Stimulated activated CD4-positive, alpha-beta T cell treated with anti-CD3 and anti-CD28 coated beads, Interleukin-15, amount 100 ng/mL, for 48 hours (primary cell): ENCODE measurements around the gene TEC.
"Not testable (repeated sequence)": the region's sequence is repeated elsewhere in the genome, so short reads cannot be mapped to it uniquely, and the experiment has no call there.

Source experiments
- DNase-seq, 2 donors: peaks; one replicate each; pipeline ENCODE4 v3.0.0-alpha.2; 2020; ENCODE audit warnings: low read depth in 2 of 2

TEC gene

GRCh38 chr4:48195853-48196252 is 73.8 kb downstream of the TEC start:
- DNase-seq = no peak

GRCh38 chr4:48195374-48195773 is 74.3 kb downstream of the TEC start:
- no peak for DNase-seq

- no peak for DNase-seq
Observed at GRCh38 chr4:48194971-48195370, 74.7 kb downstream of the TEC start.

GRCh38 chr4:48193921-48194468 is 75.6 kb downstream of the TEC start:
- DNase-seq = no peak

- DNase-seq = no peak
Observed at GRCh38 chr4:48193096-48193836, 76.4 kb downstream of the TEC start.

GRCh38 chr4:48191758-48192157 is 77.9 kb downstream of the TEC start:
- no peak for DNase-seq

GRCh38 chr4:48190839-48191238 is 78.8 kb downstream of the TEC start:
- no peak for DNase-seq

GRCh38 chr4:48189731-48190130 is 79.9 kb downstream of the TEC start:
- DNase-seq = no peak

- no peak for DNase-seq
Observed at GRCh38 chr4:48188390-48188789, 81.2 kb downstream of the TEC start.

- DNase-seq = no peak
Observed at GRCh38 chr4:48187813-48188212, 81.8 kb downstream of the TEC start.

- not testable (repeated sequence) for DNase-seq
Observed at GRCh38 chr4:48187066-48187465, 82.6 kb downstream of the TEC start.

GRCh38 chr4:48186394-48186793 is 83.2 kb downstream of the TEC start:
- not testable (repeated sequence) for DNase-seq

- no peak for DNase-seq
Observed at GRCh38 chr4:48184882-48185281, 84.8 kb downstream of the TEC start.

- no peak for DNase-seq
Observed at GRCh38 chr4:48180234-48180633, 89.4 kb downstream of the TEC start.

GRCh38 chr4:48178931-48179330 is 90.7 kb downstream of the TEC start:
- DNase-seq = no peak

GRCh38 chr4:48175806-48176205 is 93.8 kb downstream of the TEC start:
- no peak for DNase-seq

GRCh38 chr4:48175328-48175727 is 94.3 kb downstream of the TEC start:
- no peak for DNase-seq

- DNase-seq = no peak
Observed at GRCh38 chr4:48173056-48173991, 96.3 kb downstream of the TEC start.

- no peak for DNase-seq
Observed at GRCh38 chr4:48172651-48173050, 97.0 kb downstream of the TEC start.

- DNase-seq = no peak
Observed at GRCh38 chr4:48169636-48170035, 100.0 kb downstream of the TEC start.

- DNase-seq = no peak
Observed at GRCh38 chr4:48167538-48168263, 101.9 kb downstream of the TEC start.

GRCh38 chr4:48164561-48164960 is 105.1 kb downstream of the TEC start:
- DNase-seq = not testable (repeated sequence)
